Measurements from ENCODE around the gene PRKCZ.

The PRKCZ gene

DNA sequence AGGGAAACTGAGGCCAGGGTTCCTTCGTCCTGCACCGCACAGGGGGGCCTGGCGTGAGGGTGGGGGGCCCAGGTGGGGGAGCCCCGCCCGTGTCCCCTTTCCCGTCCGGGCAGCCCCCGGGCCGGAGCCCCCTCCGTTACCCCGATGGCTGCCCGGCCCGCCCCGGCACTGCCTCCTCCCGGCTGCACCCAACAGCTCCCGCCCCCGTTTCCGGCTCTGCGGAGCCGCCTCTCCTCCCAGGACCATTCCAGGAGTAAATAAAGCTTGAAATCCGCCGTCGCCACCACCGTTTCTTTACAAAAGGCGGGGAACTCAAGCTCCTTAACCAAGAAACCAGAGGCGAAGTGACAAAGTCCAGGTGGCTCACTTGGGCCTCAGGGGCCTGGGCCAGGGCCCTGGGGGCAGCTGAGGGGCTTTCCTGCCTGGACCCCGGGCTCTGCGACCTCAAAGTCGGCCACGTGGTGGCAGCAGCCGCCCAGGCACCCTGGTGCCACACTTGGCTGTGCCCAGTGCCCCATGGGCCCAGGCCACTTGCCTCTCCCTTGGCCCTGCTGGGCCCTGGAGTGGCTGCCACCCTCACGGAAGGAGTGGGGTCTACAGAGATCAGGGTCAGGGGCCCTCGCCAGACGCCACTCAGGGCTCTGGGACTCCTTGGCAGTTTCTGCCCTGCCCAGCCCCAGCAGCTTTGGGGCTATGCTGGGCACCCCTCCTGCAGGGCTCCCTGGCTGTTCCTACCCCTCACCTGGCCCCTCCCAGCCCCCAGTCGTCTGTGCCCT is 144.9 kb downstream of the PRKCZ start:
- peak; percentile 81 for DNase-seq (ENCODE audit: low read depth)

DNA sequence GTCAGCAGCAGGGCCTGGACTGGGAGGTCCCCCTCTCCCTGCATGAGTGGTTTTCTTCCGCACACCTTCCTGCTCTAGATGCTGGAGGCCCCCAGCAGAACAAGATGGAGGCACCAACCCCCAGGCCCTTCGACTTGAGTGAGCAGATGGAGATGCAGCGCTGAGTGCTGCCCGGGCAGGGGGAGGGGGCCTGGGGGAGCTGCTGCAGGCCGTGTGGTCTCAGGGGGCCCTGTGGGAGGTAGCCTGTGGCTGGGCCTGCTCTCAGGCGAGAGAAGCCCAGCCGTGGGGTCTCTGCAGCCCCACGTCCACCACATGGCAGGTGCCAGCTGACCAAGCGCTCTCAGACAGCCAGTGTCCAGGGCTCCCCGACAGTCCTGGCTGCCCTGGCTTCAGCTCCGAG is 145.6 kb downstream of the PRKCZ start:
- DNase-seq (ENCODE audit: low read depth): no peak

DNA sequence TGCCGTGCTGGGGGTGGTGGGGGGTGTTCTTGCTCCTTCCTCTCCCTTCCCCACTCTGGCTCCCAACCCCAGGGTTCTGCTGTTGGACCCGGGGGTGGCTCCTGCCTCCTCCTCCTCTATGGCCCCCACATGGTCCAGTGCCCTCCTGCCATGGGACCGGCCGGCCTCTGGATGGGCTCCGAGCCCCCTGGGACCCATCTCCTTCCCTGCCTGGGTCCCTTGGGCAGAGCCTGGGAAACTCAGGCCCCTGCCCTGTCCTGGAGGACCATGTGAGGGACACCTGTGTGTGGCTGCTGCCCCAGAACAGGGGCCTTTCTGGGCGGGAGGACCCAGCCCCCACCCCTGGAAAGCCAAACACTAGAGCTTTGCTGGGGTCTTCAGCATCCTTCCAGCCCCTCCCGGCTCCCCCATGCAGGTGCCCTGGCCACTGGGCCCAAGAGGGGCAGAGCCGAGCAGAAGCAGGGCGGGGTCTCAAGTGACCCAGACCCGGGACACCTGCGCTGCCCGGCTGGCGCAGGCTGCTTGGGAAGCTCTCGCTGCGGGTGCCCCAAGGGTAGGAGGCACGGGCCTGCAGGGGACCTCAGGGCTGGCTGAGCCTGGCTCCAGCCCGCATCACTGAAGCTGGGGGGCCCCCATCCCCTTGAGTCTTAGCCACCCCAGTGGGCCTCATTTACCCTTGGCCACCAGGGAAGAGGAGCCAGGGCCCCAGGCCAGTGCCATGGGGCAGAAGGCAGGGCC is 146.9 kb downstream of the PRKCZ start:
- DNase-seq (ENCODE audit: low read depth): no peak

DNA sequence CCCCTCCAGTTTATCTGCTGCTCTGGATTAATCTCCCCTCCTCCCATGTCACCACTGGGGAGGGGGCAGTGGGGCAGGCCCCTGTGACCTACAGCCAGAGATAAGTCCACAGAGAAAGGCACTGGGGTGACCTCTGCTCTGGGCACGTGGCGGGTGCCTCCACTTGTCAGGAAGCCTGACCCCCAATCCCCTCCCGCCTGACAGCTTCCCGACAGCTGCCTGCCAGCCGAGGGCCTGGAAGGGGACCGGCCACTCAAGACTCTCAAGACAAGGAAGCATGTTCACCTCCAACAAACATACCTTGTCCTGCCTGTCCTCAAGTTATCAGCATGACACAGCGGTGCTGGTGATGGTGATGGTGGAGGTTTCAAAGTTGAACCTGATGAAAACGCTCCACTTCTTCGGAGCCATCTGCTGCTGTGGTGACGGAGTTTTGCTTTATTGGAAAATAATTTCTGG is 147.5 kb downstream of the PRKCZ start:
- no peak for DNase-seq (ENCODE audit: low read depth)

DNA sequence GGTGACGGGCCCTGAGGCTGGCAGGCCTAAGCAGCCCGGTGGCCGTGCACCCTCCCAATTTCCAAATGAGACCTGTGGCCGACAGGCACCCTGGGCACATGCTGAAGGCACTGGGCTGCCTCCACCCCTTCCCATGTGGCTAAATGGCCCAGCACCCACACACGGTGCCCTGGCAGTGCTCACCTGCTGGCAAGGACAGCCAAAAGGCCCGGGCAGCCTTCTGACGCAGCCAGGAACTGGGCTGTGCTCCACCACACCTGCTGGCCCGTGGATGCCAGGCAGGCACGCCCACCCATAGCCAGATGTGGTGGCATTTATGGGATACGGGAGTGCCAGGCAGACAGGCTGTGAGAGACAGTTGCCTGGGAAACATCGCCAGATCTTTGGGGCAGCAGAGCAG is 148.4 kb downstream of the PRKCZ start:
- DNase-seq (ENCODE audit: low read depth): no peak

DNA sequence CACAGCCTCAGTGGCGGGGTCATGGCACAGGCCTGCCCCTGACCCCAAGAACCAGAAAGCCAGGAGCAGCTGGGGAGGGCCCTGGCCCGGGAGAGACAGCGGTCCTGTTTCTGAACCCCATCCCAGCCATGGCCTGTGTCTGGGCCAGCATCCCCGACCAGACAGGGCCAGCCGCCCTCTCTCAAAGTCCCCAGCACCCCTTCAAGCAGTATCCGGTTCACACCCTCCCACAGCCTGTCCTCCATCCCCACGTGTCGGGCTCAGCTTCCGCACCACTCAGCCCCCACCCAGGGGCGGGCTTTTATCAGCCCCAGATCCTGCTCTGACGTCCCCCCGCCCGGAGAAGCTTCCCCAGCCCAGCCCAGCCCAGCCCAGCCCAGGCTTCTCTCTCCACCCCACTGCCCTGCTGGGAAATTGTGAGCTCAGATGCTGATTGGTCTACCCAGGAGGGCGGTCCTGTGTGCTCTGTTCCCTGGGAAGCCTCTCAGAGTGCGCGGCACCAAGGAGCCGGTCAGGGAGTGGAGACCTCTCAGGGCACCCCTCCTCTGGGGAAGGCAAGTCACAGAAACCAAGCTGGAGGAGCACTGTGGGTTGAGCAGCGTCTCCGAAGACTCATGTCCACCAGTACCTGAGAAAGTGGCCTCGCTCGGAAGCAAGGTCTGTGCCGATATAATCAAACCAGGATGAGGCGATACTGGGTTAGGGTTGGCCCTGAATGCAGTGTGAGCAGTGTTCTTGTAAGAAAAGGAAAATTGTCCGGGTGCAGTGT is 149.0 kb downstream of the PRKCZ start:
- DNase-seq (ENCODE audit: low read depth): peak; percentile 69

DNA sequence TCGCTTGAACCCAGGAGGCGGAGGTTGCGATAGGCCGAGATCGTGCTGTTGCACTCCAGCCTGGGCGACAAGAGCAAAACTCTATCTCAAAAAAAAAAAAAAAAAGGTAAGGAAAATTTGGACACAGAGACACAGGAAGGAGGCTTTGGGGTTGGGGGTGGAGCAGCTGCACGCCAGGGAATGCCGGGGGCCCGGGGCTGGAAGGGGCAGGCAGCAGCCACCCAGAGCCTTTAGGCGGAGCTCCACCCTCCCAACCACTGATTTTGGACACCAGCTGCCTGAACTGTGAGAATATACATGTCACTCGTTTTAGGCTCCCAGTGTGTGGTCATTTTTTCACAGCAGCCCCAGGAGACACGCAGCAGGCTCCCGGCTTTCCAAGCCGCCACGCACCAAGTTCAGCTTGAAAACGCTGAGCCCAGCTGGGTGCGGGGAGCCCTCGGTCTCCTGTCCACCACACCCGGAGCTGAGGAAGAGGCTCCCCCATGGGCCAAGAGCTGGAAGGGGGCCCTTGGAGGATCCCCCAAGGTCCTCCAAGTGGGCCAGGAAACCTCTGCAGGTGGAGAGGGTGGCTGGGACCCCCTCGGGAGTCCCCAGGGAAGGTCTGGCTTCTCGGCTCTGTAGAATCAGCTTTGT is 150.2 kb downstream of the PRKCZ start:
- DNase-seq (ENCODE audit: low read depth): no peak

DNA sequence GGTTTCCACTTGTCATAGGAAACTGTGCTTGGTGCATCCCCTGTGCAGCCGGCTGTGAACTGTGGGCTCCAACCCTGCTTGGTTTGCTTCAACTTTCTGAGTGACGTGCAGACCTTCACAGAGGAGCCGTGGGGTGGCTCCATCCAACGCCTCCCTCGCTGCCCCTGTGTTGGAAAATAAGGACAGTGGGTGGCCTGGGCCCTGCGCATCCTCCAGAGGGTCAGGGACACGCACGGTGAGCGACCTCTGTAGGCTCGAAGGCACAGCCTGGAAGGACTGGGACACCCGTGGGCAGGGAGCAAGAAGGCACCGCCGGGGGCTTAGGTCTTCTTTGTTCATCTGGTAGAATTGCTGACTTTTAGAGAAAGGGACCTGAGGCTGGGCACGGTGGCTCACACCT is 150.9 kb downstream of the PRKCZ start:
- DNase-seq (ENCODE audit: low read depth): no peak

DNA sequence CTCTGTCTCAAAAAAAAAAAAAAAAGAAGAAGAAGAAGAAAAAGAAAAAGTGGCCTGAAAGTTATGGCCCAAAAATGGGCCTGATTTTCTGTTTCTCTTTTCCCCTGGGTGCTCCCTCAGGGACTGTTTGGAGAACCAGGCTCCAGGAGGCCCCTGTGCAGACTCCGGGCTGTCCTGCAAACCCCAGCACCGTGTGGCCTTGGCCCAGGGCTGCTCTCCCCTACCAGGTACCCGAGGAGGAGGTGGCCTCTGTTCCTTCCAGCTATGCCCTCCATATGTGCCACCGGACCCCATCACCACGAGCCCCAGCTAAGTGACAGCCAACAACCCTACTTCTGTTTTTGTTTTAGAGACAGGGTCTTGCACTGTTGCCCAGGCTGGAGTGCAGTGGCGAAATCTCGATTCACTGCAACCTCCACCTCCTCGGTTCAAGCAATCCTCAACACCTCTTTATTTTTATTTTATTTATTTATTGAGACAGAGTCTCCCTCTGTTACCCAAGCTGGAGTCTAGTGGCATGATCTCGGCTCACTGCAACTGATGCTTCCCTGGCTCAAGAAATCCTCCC is 151.9 kb downstream of the PRKCZ start:
- no peak for DNase-seq (ENCODE audit: low read depth)

DNA sequence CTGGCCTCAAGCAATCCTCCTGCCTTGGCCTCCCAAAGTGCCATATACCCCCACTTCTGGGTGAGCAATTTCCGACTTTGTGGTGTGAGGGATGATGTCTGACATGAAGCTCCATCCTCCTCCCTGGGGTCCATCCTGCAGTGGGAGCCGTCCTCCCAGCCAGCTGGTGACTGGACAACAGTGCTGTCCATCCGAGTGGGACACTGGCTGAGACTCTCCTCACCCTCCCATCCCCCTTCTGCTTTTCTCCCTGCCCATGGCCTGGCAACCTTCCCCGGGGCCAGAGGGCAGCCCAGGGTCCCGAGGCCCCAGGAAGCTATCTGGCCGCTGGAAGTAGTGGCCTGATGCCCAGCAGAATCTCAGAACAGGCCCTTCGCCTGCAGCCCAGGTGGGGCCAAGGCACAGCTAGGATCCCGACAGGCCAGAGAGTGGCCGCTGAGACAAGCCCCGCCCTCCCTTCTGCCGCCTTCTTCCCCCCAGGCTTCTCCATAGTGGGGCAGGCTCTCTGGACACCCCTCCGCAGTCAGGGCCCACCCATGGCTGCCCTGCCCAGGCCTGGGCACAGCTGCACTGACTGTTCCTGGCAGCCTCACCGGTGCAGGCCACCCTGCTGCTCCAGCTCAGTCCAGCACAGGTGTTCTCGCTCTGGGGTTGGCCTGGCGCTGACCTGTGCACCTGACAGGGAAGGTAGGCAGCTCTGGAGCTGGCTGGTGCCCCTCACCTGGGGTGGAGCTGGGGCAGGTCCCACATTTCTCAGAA is 152.8 kb downstream of the PRKCZ start:
- DNase-seq (ENCODE audit: low read depth): no peak

DNA sequence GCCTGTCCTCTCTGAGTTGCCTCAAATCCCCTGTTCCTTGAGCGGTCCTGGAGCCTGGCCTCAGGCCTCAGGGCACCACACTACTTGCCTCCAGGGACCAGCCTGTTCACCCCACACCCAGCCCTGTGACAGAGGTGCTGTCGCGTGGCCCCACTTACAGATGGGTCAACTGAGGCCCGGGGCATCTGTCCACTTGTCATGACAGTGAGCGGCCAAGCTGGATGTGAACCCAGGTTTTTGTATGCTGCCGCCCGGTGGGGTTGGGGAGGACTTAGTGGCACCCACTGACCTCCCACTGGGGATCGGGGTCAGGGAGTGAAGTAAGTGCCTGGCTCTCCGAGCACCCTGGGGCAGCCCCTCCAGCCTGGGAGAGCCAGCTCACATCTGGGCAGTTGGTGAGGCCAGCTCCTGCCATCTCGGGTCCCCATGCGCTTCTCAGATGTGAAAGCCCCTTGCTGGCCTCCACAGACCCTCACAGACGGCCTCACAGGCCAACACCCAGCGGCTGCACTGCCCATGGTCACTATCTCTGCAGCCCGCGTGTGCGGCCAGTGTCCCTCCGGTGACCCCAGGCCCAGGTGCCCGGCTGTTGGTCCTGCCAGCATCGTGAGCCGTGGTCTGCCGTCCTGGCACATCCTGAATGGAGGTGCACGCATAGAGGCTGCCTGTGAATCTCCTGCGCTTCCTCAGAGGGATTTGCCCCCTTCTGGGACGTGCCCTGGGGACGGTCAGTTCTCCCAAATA is 153.6 kb downstream of the PRKCZ start:
- no peak for DNase-seq (ENCODE audit: low read depth)

DNA sequence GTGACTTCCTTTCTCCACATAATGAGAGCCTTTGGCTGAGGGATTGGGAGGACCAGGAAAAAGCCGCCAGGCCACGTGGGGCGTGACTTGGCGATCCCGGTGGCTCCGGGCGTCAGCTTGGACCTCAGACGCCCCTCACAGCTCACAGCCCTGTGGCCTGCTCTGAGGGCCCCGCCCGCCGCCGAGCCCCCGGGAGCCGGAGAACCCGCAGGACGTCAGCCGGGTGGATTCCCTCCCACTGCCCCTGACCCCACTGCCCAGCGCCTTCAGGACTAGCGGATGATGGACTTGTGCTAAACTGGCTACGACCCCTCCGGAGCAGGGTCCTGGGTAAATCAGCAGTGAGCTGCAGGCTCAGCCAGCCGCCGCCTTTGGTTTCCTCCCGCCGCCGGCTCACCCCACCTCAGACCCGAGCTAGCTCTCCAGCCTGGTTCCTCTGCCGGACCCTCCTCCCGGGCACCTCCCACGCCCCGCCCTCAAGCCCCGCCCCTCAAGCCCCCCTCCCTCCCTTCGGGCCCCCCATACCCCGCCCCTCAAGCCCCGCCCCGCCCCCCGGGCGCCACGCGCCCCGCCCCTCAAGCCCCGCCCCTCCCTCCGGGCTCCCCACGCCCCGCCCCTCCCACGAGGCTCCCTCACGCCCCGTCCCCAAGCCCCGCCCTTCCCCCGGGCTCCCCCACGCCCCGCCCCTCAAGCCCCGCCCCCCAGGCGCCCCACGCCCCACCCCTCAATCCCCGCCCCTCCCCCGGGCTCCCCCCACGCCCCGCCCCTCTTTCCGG is 154.4 kb downstream of the PRKCZ start:
- no peak for DNase-seq (ENCODE audit: low read depth)

DNA sequence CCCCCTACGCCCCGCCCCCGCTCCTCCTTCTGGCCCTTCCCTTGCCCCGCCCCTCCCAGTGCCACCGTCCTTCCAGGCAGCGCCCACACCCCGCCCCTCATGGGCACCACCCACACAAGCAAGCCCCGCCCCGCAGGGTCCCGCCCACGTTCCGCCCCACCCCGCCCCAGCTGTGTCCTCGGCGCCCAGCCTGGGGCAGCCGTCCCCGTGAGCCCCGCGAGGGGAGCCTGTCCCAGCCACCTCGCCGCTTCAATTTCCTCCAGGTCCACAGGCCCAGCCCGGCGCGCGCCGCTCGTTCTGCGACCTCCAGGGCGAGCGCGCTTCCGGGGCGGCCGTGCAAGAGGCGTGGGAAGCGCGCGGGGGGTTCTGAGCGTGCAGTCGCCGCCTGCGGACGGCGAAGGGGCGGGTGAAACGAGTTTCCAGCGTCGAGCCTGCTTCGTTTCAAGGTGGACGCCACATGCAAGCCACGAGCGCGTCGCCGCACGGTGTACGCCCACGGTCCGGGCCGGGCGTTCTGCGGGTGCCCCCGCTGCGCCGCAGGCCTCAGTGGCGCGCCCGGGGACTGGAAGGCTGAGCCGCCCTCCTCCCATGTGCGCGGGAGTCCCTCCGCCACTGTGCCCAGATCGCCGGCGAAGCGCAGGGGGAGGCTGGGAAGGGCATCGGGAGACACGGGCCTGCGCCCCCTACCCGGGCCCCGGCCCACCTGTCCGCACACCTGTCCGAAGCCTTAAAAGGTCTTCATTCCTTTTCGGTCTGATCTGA is 155.2 kb downstream of the PRKCZ start:
- DNase-seq (ENCODE audit: low read depth): peak; percentile 85

DNA sequence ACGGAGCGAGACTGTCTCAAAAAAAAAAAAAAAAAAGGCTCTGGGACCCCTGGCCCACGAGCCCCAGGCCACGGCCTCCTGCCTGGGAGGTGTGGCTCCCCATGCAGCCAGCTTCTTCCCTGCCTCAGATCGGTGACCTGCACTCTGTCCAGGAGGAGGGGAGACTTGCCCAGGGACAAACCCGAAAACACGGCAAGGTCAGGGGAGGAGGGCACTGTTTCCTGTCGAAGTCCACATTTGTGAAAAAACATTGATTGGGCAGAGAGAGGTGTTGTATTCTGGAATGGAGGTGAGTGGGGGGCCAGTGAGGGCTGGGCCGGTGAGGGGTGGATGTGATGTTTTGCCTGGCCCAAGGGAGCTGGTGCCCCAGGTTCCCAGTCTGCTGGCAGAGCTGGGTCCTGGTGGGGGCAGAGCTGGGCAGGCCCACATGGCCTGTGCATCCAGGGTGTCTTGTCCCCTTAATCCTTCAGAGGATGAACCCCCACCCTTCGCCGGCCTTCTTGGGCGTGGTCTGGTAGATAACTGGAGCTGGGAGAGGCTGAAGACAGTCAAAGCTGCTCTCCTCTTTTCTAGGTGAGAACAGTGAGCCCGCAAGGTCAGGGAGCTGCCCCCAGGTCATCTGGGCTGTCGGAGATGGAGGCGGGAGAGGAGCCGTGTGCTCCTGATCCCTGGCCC is 156.7 kb downstream of the PRKCZ start:
- DNase-seq (ENCODE audit: low read depth): no peak

DNA sequence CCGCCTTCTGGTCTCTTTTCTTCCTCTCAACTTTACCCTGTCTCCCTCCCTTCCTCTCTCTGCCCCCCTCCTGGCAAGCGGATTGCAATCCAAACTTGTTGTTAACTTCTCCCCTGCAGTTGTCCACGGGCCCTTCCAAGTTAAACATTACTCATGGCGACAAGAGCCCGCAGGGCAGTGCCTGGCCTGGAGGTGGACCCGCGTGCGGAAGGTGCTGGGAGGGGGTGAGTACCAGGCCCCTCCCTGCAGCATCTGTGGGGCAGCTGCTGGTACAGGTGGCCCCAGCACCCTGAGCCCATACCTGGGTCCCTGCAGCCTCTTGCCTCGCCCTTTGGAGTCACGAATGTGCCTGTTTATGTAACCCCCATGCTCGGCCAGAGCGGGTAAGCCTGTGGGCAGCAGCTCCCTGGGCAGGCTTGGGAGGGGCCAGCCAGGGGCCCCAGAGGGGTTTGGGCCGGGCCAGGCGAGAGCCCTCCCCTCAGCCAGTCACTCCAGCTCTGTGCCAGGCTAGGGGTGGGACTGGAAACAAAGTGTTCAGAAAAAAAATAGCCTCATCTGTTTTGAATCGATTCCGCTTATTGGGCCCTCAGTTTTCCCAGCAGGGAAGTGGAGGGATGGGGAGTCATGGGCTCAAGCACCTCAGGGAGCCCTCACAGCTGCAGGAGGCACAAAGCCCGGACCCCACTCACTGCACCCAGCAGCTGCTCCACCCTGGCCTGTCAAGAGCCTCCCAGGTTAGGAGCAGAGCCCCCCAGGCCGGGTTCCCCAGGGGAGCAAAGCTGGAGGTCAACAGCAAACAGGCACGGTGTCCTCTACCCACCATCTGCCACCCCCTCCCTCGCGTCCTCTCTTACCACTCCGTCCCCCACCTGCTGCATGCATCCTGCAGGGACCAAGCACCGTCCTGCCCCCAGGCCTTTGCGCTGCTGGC is 158.4 kb downstream of the PRKCZ start:
- no peak for DNase-seq (ENCODE audit: low read depth)

DNA sequence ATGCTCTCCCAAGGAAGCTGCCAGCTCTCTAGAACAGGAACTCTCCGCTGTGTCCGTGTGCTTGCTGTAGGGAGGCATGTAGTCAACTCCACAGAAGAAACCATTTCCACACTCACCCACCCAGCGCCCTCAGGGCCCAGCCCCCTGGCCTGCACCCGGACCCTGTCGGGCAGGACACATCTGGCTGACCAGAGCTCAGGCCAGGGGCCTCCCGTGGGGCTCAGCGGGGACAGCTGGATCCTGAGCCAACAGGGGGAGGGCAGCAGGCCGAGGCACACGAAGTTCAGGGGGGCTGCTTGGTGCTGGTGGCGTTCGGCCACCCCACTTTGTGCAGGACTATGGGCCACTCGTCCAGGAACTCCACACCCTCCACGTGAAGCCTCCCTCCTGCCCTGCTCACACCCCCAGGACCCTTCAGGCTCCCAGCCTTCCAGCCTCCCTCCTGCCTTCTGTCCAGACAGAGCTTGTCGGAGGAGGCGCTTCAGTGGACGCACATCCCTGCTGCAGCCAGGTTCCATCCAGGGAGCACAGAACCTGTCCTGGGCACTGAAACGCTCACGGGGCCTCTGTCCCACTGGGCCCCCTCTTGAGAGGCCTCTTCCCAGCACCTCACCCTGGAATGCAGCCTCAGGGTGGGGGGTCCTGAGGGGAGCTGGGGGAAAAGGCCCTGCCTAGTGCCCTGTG is 159.3 kb downstream of the PRKCZ start:
- DNase-seq (ENCODE audit: low read depth): no peak
